Measurements from ENCODE around the gene FDX1.

GRCh38 chr11:110493346-110493745 lies 63.6 kb downstream of the FDX1 start:
- TF ChIP-seq CTCF (IDR thresholded peaks at IDR 0.05; ENCODE audit: poor library complexity, severe bottlenecking) (no peak), POLR2AphosphoS5 (IDR thresholded peaks at IDR 0.05) (no peak), RAD21 (conservative IDR thresholded peaks at IDR 0.05) (no peak), REST (IDR thresholded peaks at IDR 0.05; ENCODE audit: borderline replicate concordance) (no peak), EP300 (conservative IDR thresholded peaks at IDR 0.05; ENCODE audit: poor library complexity, severe bottlenecking) (no peak), SMC3 (conservative IDR thresholded peaks at IDR 0.05; ENCODE audit: poor library complexity) (no peak)

Data from neural cell (in vitro differentiated cells).